OCI-LY3 (cell line): ENCODE results near the gene TBATA.

Source experiments
- H2AFZ ChIP-seq: fragments of 200-600, 300-600 bp; shearing (Covaris generic); 2 replicates; pipeline ENCODE4 v1.6.0; 2014; ENCODE audit warnings: antibody characterized with exemption, low read depth, low read length
- H3K27ac ChIP-seq: fragments of 200-600, 300-600 bp; sonication (generic); 2 replicates; pipeline ENCODE4 v1.5.1; 2014; ENCODE audit warnings: mild to moderate bottlenecking, low read length, moderate library complexity, mixed read lengths
- H3K27me3 ChIP-seq: fragments of 200-600, 300-600 bp; sonication (generic); 2 replicates; pipeline ENCODE4 v1.6.1; 2014; ENCODE audit warnings: low read depth, low read length, mixed read lengths
- H3K36me3 ChIP-seq: fragments of 200-600, 300-600 bp; sonication (generic); replicated peaks from 2 replicates; pipeline ENCODE3; 2014; ENCODE audit warnings: low read depth, low read length, mixed read lengths
- H3K4me1 ChIP-seq: fragments of 300-600, 200-600 bp; sonication (generic); 2 replicates; pipeline ENCODE4 v1.6.1; 2014; ENCODE audit warnings: low read length, mixed read lengths
- H3K4me2 ChIP-seq: fragments of 200-600, 300-600 bp; sonication (generic); 2 replicates; pipeline ENCODE4 v1.6.1; 2014; ENCODE audit warnings: low read length, mixed read lengths
- H3K4me3 ChIP-seq: fragments of 300-600, 200-600 bp; sonication (generic); 2 replicates; pipeline ENCODE4 v1.5.1; 2014; ENCODE audit warnings: antibody characterized with exemption, mild to moderate bottlenecking, low read length, moderate library complexity
- H3K79me2 ChIP-seq: fragments of 300-600, 200-600 bp; shearing (Covaris generic); 2 replicates; pipeline ENCODE4 v1.6.1; 2014; ENCODE audit warnings: mild to moderate bottlenecking, low read length, mixed read lengths
- H3K9ac ChIP-seq: fragments of 300-600, 200-600 bp; shearing (Covaris generic); 2 replicates; pipeline ENCODE4 v1.6.0; 2014; ENCODE audit warnings: mild to moderate bottlenecking, low read length, moderate library complexity
- H3K9me3 ChIP-seq: fragments of 200-600, 300-600 bp; shearing (Covaris generic); 2 replicates; pipeline ENCODE4 v1.6.1; 2014; ENCODE audit warnings: low read length, mixed read lengths; ENCODE audit not compliant: insufficient read depth
- H4K20me1 ChIP-seq: fragments of 200-600, 300-600 bp; sonication (generic); 2 replicates; pipeline ENCODE4 v1.6.1; 2016; ENCODE audit warnings: low read length, mixed read lengths; ENCODE audit not compliant: insufficient read depth
- EZH2phosphoT487 ChIP-seq: fragments of 200-600 bp; shearing (Covaris generic); IDR thresholded peaks from 2 replicates; pipeline ENCODE4 v1.6.1; 2018; ENCODE audit warnings: antibody characterized with exemption, mixed run types, low read depth
- TF ChIP-seq, protein P1 (sequence below): fragments of 200-600, 300-600 bp; sonication (generic); IDR thresholded peaks from 2 replicates; pipeline ENCODE4 v1.5.1; 2014; ENCODE audit warnings: antibody characterized with exemption, low read length, low read depth

Gene TBATA

DNA sequence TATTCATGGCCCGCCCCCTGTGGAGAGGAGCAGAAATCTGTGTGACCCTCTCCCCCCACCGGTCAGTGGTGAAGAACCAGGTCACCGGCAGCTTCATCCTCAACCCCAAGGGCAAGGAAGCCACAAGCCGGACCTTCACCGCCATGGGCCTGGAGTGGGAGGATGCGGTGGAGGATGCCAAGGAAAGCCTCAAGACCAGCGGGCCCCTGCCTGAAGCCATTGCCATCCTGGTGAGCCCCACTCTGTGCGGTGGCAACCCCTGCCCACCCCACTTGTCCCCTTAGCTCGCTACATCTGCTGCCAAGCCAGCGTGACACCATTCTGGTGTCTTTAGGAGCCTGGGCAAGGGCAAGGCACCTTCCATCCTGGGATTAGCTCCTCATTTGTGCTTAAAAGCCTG lies 35.4 kb downstream of the TBATA start:
- H2AFZ ChIP-seq = no peak overlapping the region
- no peaks in the 10 kb centered on the region for H3K36me3 ChIP-seq
- H3K4me3 ChIP-seq = no peak overlapping the region
- no peaks in the 10 kb centered on the region for H4K20me1 ChIP-seq
- H3K9ac ChIP-seq = no peak overlapping the region
- H3K4me1 ChIP-seq = no peaks in the 10 kb centered on the region
- H3K4me2 ChIP-seq = no peak overlapping the region
- no peak overlapping the region for H3K27ac ChIP-seq
- no peaks in the 10 kb centered on the region for H3K9me3 ChIP-seq
- TF ChIP-seq, protein P1, sequence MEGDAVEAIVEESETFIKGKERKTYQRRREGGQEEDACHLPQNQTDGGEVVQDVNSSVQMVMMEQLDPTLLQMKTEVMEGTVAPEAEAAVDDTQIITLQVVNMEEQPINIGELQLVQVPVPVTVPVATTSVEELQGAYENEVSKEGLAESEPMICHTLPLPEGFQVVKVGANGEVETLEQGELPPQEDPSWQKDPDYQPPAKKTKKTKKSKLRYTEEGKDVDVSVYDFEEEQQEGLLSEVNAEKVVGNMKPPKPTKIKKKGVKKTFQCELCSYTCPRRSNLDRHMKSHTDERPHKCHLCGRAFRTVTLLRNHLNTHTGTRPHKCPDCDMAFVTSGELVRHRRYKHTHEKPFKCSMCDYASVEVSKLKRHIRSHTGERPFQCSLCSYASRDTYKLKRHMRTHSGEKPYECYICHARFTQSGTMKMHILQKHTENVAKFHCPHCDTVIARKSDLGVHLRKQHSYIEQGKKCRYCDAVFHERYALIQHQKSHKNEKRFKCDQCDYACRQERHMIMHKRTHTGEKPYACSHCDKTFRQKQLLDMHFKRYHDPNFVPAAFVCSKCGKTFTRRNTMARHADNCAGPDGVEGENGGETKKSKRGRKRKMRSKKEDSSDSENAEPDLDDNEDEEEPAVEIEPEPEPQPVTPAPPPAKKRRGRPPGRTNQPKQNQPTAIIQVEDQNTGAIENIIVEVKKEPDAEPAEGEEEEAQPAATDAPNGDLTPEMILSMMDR = no peak
- TF ChIP-seq EZH2phosphoT487 = no peak
- no peaks in the 10 kb centered on the region for H3K27me3 ChIP-seq
- no peaks in the 10 kb centered on the region for H3K79me2 ChIP-seq

- Histone ChIP-seq H3K4me1 (no peaks in the 10 kb centered on the region), H3K4me2 (no peak overlapping the region), H3K9me3 (no peaks in the 10 kb centered on the region), H3K79me2 (no peaks in the 10 kb centered on the region), H4K20me1 (no peaks in the 10 kb centered on the region), H3K4me3 (no peak overlapping the region), H3K36me3 (no peaks in the 10 kb centered on the region), H2AFZ (no peak overlapping the region), H3K9ac (no peak overlapping the region), H3K27me3 (no peaks in the 10 kb centered on the region), H3K27ac (no peak overlapping the region)
- TF ChIP-seq EZH2phosphoT487 = no peak
- TF ChIP-seq, protein P1 = no peak
Measured at GRCh38 chr10:70748801-70749573, 36.2 kb downstream of the TBATA start.

DNA sequence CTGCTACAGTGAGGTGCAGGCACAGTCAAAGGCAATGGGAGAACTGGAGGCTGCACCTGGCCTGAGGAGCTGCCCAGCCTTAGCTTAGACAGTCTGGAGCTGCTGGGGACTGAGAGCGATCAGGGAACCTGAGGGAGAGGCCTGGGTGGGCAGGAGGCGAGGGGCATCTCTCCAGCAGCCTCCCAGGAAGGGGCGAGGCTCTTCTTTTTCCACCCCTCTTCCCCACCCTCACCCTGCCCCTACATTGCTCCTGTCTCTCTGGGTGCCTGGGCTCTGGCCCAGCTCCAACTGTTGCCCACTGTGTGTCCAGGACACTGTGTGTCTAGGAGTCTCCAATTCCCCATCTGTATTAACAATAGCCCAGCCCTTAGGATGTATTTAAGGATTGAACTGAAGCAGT lies 36.9 kb downstream of the TBATA start:
- no peaks in the 10 kb centered on the region for H3K27me3 ChIP-seq
- TF ChIP-seq, protein P1 = no peak
- no peak for TF ChIP-seq EZH2phosphoT487
- H3K9me3 ChIP-seq = no peaks in the 10 kb centered on the region
- H3K9ac ChIP-seq = no peak overlapping the region
- no peaks in the 10 kb centered on the region for H3K36me3 ChIP-seq
- H4K20me1 ChIP-seq = no peaks in the 10 kb centered on the region
- H3K4me3 ChIP-seq = no peak overlapping the region
- H3K27ac ChIP-seq = no peak overlapping the region
- no peak overlapping the region for H3K4me2 ChIP-seq
- no peaks in the 10 kb centered on the region for H3K79me2 ChIP-seq
- H2AFZ ChIP-seq = no peak overlapping the region
- no peaks in the 10 kb centered on the region for H3K4me1 ChIP-seq

DNA sequence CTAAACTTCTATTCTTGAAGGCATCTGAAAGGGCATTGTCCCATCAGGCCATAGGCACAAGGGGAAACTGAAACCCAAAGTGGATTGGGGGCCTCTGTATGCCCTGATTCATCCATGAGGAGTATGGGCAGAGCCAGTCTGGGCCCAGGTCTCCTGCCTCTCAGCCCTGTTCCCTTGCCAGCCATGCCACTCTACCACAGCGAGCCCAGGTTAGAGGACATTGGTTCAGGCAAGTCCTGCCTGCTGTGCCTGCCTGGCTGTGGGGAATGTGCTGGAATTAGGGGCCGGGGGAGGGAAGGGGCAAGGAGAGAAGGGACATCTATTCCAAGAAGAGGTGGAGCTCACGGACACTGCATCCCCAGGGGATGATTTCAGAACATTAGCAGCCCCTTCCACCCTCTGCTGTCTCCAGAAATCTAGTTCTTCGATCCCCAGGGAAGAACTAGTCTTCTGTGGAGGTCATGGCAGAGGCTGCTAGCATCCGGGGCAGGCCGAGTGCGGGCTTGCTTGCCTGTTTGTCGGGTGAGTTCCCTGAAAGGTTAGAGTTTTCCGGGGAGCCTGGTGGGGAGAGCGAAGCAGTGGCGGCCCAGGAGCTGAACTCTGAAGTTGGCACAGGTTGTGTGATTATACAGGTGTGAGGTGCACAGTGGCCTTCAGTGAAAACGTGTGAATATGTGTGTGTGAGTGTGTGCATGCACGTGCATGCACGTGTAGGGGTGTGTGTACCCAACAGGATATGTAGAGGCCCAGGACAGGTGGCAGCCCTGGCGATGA lies 37.8 kb downstream of the TBATA start:
- no peak overlapping the region for H3K9ac ChIP-seq
- H3K4me3 ChIP-seq = no peak overlapping the region
- H3K9me3 ChIP-seq = no peaks in the 10 kb centered on the region
- no peaks in the 10 kb centered on the region for H3K79me2 ChIP-seq
- H3K36me3 ChIP-seq = no peaks in the 10 kb centered on the region
- H4K20me1 ChIP-seq = no peaks in the 10 kb centered on the region
- no peak overlapping the region for H2AFZ ChIP-seq
- TF ChIP-seq EZH2phosphoT487 = no peak
- TF ChIP-seq, protein P1 = no peak
- H3K27ac ChIP-seq = no peak overlapping the region
- H3K27me3 ChIP-seq = no peaks in the 10 kb centered on the region
- no peak overlapping the region for H3K4me2 ChIP-seq
- peaks cover 5% of the 10 kb centered on the region for H3K4me1 ChIP-seq
